ENCODE results near the gene FBXO44.

Gene FBXO44

DNA sequence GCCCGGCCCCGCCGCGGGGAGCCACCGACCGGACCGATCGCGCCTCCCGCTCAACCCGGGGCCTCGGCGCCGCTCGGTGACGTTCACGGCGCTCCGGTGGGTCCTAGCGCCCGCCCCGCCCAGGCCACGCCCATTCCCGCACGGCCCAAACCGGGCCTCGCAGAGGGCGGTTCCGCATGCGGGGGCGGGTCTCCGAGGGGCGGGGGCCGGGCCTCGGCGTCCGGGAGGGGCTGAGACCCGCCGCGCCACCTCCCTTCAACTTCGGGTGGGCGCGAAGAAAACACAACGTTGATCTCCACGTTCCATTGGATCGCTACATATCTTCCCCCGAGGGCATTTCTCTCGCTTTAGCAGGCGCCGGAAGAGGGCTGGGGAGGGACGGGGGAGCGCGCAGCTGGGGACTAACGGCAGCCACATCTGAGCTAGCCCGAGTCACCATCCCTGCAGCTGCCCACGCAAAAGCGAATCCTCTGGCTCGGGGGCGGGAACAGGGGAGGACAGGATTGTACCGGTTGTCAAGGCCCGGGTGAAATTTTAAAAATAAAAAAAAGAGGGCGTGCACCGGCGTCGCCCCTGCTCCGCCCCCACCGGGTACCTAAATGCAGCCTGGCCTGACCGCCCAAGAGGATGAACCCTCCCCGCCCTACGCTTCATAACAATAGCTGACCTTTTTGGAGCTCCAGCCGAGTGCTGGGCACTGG is 26.5 kb downstream of the FBXO44 start, which contains the start of gene MAD2L2:
Gene MAD2L2 (minus strand): TSS at position 78 of the 701 bp plus-strand sequence. CDS start 547 bp downstream, outside the sequence.
- peak within 1 kb of the TSS; percentile 88 for H3K4me3 ChIP-seq (ENCODE audit: low read depth, low read length)
- TF ChIP-seq, protein P1, sequence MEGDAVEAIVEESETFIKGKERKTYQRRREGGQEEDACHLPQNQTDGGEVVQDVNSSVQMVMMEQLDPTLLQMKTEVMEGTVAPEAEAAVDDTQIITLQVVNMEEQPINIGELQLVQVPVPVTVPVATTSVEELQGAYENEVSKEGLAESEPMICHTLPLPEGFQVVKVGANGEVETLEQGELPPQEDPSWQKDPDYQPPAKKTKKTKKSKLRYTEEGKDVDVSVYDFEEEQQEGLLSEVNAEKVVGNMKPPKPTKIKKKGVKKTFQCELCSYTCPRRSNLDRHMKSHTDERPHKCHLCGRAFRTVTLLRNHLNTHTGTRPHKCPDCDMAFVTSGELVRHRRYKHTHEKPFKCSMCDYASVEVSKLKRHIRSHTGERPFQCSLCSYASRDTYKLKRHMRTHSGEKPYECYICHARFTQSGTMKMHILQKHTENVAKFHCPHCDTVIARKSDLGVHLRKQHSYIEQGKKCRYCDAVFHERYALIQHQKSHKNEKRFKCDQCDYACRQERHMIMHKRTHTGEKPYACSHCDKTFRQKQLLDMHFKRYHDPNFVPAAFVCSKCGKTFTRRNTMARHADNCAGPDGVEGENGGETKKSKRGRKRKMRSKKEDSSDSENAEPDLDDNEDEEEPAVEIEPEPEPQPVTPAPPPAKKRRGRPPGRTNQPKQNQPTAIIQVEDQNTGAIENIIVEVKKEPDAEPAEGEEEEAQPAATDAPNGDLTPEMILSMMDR (IDR thresholded peaks at IDR 0.05; ENCODE audit: low read depth, low read length, missing control alignments), result no peak
- in situ Hi-C loops (cut with HindIII; ENCODE audit: low sequenced_read_pairs), result no loop called here
- no peak for DNase-seq (ENCODE audit: low read depth)

DNA sequence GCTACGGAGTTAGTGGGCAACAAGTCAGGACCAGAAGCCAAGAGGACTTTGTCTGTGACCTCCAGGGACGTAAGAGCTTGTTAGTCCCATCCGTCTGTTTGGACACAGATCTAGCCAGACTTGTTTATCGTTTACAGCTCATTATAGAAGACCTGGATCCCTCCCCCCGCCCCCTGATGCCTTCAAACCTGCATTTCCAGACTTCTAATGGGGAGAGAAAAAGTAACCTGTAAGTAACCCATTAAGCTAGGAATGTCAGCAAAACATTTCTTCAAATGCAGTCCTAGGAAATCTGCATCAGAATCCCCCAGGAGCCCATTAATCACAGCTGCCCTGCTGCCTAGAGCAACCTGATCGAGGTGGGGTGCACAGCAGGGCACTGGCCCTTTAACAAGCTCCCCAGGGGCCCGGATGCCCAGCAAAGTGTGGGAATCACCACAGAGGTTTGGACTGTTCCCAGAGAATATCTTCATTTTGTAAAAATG is 27.7 kb downstream of the FBXO44 start:
- no peak for DNase-seq (ENCODE audit: low read depth)
- in situ Hi-C loops (cut with HindIII; ENCODE audit: low sequenced_read_pairs), result no loop called here
- H3K4me3 ChIP-seq (ENCODE audit: low read depth, low read length), result no peak overlapping the region
- TF ChIP-seq, protein P1 (IDR thresholded peaks at IDR 0.05; ENCODE audit: low read depth, low read length, missing control alignments), result no peak

DNA sequence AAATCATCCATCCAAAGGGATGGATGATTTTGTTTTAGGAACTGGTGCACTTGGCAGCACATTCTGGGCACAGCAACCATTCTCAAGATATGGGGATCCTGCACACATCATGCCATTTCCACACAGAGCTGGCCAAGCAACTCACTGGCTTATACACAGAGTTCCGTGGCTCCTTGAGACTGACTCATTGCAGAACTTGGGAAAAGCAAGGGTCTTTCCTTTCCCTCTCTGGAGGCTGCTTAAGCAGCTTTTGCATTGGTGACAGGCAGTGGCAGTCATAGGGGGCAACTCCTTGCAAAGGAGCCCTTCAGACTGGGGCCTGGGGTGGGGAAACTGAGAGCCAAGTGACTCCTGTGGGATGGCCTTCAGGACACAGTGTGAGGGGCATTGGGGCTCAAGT is 28.1 kb downstream of the FBXO44 start:
- no peak for DNase-seq (ENCODE audit: low read depth)
- H3K4me3 ChIP-seq (ENCODE audit: low read depth, low read length), result no peak overlapping the region
- in situ Hi-C loops (cut with HindIII; ENCODE audit: low sequenced_read_pairs), result no loop called here
- TF ChIP-seq, protein P1 (IDR thresholded peaks at IDR 0.05; ENCODE audit: low read depth, low read length, missing control alignments), result no peak

DNA sequence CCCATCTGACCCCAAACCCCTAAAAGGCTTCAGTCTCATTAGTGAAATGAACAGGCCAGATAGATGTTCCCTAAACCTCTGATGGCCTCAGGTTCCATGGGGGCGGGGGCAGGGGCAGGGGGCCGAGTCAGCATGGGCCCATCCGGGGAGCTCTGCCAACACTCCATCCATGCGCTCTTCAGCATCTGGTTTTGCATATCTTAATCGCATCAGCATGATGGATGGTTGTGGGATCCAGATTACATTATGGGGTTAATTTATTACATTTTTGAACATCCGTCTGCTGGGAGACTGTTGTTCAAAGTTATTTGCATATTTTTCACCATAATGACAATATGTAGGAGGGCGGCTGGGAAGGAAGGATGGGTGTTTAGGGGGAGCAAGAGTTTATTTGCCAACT is 29.4 kb downstream of the FBXO44 start:
- in situ Hi-C loops (cut with HindIII; ENCODE audit: low sequenced_read_pairs), result no loop called here
- no peak for DNase-seq (ENCODE audit: low read depth)
- TF ChIP-seq, protein P1 (IDR thresholded peaks at IDR 0.05; ENCODE audit: low read depth, low read length, missing control alignments), result no peak
- H3K4me3 ChIP-seq (ENCODE audit: low read depth, low read length), result no peak overlapping the region

DNA sequence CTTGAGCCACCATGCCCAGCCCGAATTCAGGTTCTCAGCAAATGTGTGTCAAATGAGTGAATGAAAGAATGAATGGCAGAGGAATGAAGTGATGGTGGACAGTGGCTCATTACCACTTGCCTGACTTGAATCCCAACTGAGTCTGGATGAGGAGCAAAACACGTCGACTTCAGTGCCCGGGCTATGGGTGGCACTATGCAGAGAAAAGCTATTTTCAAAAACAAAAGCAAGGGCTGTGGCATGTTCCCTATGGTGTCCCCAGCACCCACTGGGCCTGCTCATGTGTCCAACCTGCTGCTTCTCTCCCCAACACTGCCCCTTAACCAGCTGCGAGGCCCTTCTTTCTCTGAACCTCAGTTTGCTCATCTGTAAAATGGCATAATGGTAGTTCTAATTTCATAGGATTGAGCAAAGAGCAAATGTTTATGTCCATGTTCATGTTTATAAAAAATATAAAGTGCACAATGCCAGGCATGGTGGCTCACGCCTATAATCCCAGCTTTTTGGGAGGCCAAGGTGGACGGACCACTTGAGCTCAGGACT is 30.6 kb downstream of the FBXO44 start:
- in situ Hi-C loops (cut with HindIII; ENCODE audit: low sequenced_read_pairs), result no loop called here
- DNase-seq (ENCODE audit: low read depth), result no peak
- TF ChIP-seq, protein P1 (IDR thresholded peaks at IDR 0.05; ENCODE audit: low read depth, low read length, missing control alignments), result no peak
- no peak overlapping the region for H3K4me3 ChIP-seq (ENCODE audit: low read depth, low read length)

DNA sequence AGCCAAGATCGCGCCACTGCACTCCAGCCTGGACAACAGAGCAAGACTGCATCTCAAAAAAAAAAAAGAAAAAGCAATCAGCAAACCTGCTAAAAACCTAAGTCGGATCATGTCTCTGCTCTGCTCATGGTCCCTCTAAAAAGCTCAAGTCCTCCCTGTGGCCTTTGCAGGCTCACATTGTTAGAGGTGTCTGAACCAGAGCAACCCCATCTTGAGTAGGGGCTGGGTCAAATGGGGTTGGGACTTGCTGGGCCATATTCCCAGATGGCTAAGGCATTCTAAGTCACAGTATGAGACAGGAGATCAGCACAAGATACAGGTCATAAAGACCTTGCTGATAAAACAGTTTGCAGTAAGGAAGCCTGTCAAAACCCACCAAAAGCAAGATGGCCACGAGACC is 33.8 kb downstream of the FBXO44 start:
- DNase-seq (ENCODE audit: low read depth), result no peak
- in situ Hi-C loops (cut with HindIII; ENCODE audit: low sequenced_read_pairs), result no loop called here
- TF ChIP-seq, protein P1 (IDR thresholded peaks at IDR 0.05; ENCODE audit: low read depth, low read length, missing control alignments), result no peak
- no peak overlapping the region for H3K4me3 ChIP-seq (ENCODE audit: low read depth, low read length)
